Measurements from ENCODE around the gene DEFB128.
"Not testable (repeated sequence)": the region's sequence is repeated elsewhere in the genome, so short reads cannot be mapped to it uniquely, and the experiment has no call there.

Gene DEFB128

GRCh38 chr20:189611-190010 is at the start of gene DEFB128:
Gene DEFB128, minus strand, starts transcription at chr20:189711. Its CDS starts 88 bp downstream, at chr20:189623.
- DNase-seq (ENCODE audit: low read depth), result no peak

- no peak for DNase-seq (ENCODE audit: low read depth)
These were observed 48.4 kb upstream of the DEFB128 start for GRCh38 chr20:237929-238328.

GRCh38 chr20:237489-237888 is 48.0 kb upstream of the DEFB128 start:
- no peak for DNase-seq (ENCODE audit: low read depth)

GRCh38 chr20:235891-236290 is 46.4 kb upstream of the DEFB128 start:
- no peak for DNase-seq (ENCODE audit: low read depth)

GRCh38 chr20:227439-228105 is 38.1 kb upstream of the DEFB128 start:
- no peak for DNase-seq (ENCODE audit: low read depth)

GRCh38 chr20:226958-227357 is 37.4 kb upstream of the DEFB128 start, which contains the start of gene DEFB129:
Gene DEFB129, plus strand, starts transcription at chr20:227258. Its CDS starts 31 bp downstream, at chr20:227289.
- DNase-seq (ENCODE audit: low read depth), result no peak

GRCh38 chr20:225879-226278 is 36.4 kb upstream of the DEFB128 start:
- not testable (repeated sequence) for DNase-seq (ENCODE audit: low read depth)

GRCh38 chr20:221258-221830 is 31.8 kb upstream of the DEFB128 start:
- no peak for DNase-seq (ENCODE audit: low read depth)

GRCh38 chr20:219290-220115 is 30.0 kb upstream of the DEFB128 start:
- DNase-seq (ENCODE audit: low read depth), result no peak

GRCh38 chr20:217266-217665 is 27.8 kb upstream of the DEFB128 start:
- no peak for DNase-seq (ENCODE audit: low read depth)

GRCh38 chr20:215796-216195 is 26.3 kb upstream of the DEFB128 start:
- no peak for DNase-seq (ENCODE audit: low read depth)

- DNase-seq (ENCODE audit: low read depth), result no peak
These were observed 24.9 kb upstream of the DEFB128 start for GRCh38 chr20:214383-214782.

- no peak for DNase-seq (ENCODE audit: low read depth)
These were observed 21.4 kb upstream of the DEFB128 start for GRCh38 chr20:210809-211502.

GRCh38 chr20:208942-209566 is 19.5 kb upstream of the DEFB128 start:
- DNase-seq (ENCODE audit: low read depth), result peak; percentile 28

GRCh38 chr20:203630-204029 is 14.1 kb upstream of the DEFB128 start:
- DNase-seq (ENCODE audit: low read depth), result not testable (repeated sequence)

GRCh38 chr20:199996-200395 is 10.5 kb upstream of the DEFB128 start:
- no peak for DNase-seq (ENCODE audit: low read depth)

GRCh38 chr20:198225-198624 is 8.7 kb upstream of the DEFB128 start:
- DNase-seq (ENCODE audit: low read depth), result no peak

- DNase-seq (ENCODE audit: low read depth), result no peak
These were observed 1.8 kb downstream of the DEFB128 start for GRCh38 chr20:187733-188132.

- DNase-seq (ENCODE audit: low read depth), result no peak
These were observed 5.2 kb downstream of the DEFB128 start for GRCh38 chr20:184288-184687.

GRCh38 chr20:168876-169275 is 20.6 kb downstream of the DEFB128 start:
- no peak for DNase-seq (ENCODE audit: low read depth)

- no peak for DNase-seq (ENCODE audit: low read depth)
These were observed 24.9 kb downstream of the DEFB128 start for GRCh38 chr20:164618-165017.

GRCh38 chr20:157154-157553 is 32.4 kb downstream of the DEFB128 start, which contains the start of gene DEFB127:
Gene DEFB127, plus strand, starts transcription at chr20:157454. Its CDS starts 91 bp downstream, at chr20:157545.
- no peak for DNase-seq (ENCODE audit: low read depth)
